ENCODE results near the gene TFF2.

- TF ChIP-seq EZH2phosphoT487 (IDR thresholded peaks at IDR 0.05; ENCODE audit: insufficient read depth, low read depth), result no peak
- TF ChIP-seq EZH2 (IDR thresholded peaks at IDR 0.05; ENCODE audit: insufficient read depth, poor library complexity, severe bottlenecking), result no peak
Observed at GRCh38 chr21:42308161-42308913, 42.5 kb downstream of the TFF2 start.

Measured in GM23248 (cell line).